ENCODE results near the gene ZC3H12A.

DNA sequence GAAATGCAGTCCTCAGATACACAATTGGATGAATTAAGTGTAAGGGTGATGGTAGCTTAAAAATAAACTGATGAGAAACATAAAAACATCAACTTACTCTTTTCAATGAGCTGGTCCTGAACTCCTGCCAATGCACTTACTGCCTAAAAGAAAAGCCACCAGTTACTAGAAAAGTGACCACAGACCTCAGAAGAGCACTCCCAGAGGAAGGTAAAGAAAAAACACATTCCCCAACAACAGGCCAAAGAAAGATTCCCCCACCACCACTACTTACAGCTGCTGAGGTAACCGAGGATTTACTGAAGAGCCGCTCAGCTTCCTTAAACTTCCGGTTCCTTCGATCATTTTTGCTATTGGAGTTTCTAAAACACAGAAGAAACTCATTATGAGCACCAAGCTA, 34.8 kb downstream of the ZC3H12A start:
- TF ChIP-seq, protein P1, sequence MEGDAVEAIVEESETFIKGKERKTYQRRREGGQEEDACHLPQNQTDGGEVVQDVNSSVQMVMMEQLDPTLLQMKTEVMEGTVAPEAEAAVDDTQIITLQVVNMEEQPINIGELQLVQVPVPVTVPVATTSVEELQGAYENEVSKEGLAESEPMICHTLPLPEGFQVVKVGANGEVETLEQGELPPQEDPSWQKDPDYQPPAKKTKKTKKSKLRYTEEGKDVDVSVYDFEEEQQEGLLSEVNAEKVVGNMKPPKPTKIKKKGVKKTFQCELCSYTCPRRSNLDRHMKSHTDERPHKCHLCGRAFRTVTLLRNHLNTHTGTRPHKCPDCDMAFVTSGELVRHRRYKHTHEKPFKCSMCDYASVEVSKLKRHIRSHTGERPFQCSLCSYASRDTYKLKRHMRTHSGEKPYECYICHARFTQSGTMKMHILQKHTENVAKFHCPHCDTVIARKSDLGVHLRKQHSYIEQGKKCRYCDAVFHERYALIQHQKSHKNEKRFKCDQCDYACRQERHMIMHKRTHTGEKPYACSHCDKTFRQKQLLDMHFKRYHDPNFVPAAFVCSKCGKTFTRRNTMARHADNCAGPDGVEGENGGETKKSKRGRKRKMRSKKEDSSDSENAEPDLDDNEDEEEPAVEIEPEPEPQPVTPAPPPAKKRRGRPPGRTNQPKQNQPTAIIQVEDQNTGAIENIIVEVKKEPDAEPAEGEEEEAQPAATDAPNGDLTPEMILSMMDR (IDR thresholded peaks at IDR 0.05; ENCODE audit: low read length), result peak; percentile 25; the same call in 1 of the 2 replicates
- TF ChIP-seq EZH2 (IDR thresholded peaks at IDR 0.05; ENCODE audit: borderline replicate concordance, low read length), result no peak

Data from OCI-LY1 (cell line).